ENCODE data around the gene CHST5. TPM values are rescaled to one million over a fixed set of nuclear protein-coding genes. Genes with fewer than 3 reads are reported as not detected.

The CHST5 gene
- total and polyA plus RNA-seq, 9 of the 15 experiments (the other 6 are each of a cell fraction or from before 2014, with no cell fraction given) = 0.06 to 0.21 (median 0.14) TPM; not detected in 5

GRCh38 chr16:75501359-75501758 lies 34.5 kb downstream of the CHST5 start:
- WGBS (ENCODE audit: insufficient coverage, low coverage, missing lambda C conversion rate) = 20% methylated on average over 5 of the region's 5 CpGs
- CTCF ChIA-PET (ENCODE audit: low intra/inter-chr PET ratio) = no interaction called here
- POLR2A ChIA-PET = no interaction called here
- TF ChIP-seq ZNF76 (CRISPR knock-in tag; IDR thresholded peaks at IDR 0.05; ENCODE audit: borderline replicate concordance) (no peak), XRCC4 (IDR thresholded peaks at IDR 0.05; ENCODE audit: extremely low read depth, insufficient read depth, insufficient read length) (no peak), BRD4 (IDR thresholded peaks at IDR 0.05) (no peak), ZNF311 (CRISPR knock-in tag; IDR thresholded peaks at IDR 0.05) (no peak), DIDO1 (tag; IDR thresholded peaks at IDR 0.05; ENCODE audit: low read depth) (no peak), ZBTB17 (CRISPR knock-in tag; IDR thresholded peaks at IDR 0.05) (no peak), MYBL2 (IDR thresholded peaks at IDR 0.05; ENCODE audit: low read depth) (no peak), MYBL2 (CRISPR knock-in tag; IDR thresholded peaks at IDR 0.05; ENCODE audit: borderline replicate concordance) (no peak), COPS2 (conservative IDR thresholded peaks at IDR 0.05) (no peak), NCOA6 (IDR thresholded peaks at IDR 0.05) (no peak), GATAD2B (IDR thresholded peaks at IDR 0.05; ENCODE audit: borderline replicate concordance) (no peak), HBP1 (CRISPR knock-in tag; IDR thresholded peaks at IDR 0.05) (no peak), ZNF77 (CRISPR knock-in tag; IDR thresholded peaks at IDR 0.05) (no peak), SIRT6 (IDR thresholded peaks at IDR 0.05; ENCODE audit: low read depth, low read length) (no peak), CCAR2 (IDR thresholded peaks at IDR 0.05; ENCODE audit: low read depth, low read length) (no peak), THRA (IDR thresholded peaks at IDR 0.05) (no peak), PATZ1 (CRISPR knock-in tag; IDR thresholded peaks at IDR 0.05; ENCODE audit: borderline replicate concordance) (no peak)
- Histone ChIP-seq H2AFZ (ENCODE audit: low read depth, low read length) (no peak overlapping the region), H3K9me1 (ENCODE audit: control insufficient read depth, insufficient read depth, low read length) (no peaks in the 10 kb centered on the region), H3K4me3 (no peak overlapping the region), H3K4me2 (ENCODE audit: insufficient read depth, low read length) (no peak overlapping the region), H3K79me2 (ENCODE audit: control insufficient read depth, insufficient read depth, low read length) (no peaks in the 10 kb centered on the region), H3K9ac (ENCODE audit: insufficient read depth in 1 of 2, low read depth in 2 of 2, low read length in 2 of 2) (no peak overlapping the region), H4K20me1 (replicated peaks; ENCODE audit: control insufficient read depth, insufficient read depth, low read length) (no peaks in the 10 kb centered on the region), H3K27me3 (ENCODE audit: control insufficient read depth in 2 of 2, insufficient read depth in 2 of 2, low read length in 2 of 2) (peaks cover 2 to 16% of the 10 kb centered on the region in 2 experiments; a peak in 3 of 5 replicates), H3K9me3 (replicated peaks; ENCODE audit: control insufficient read depth, insufficient read depth, low read depth, low read length) (no peaks in the 10 kb centered on the region), H3K36me3 (ENCODE audit: control insufficient read depth, insufficient read depth, low read length) (no peaks in the 10 kb centered on the region), H3K4me1 (replicated peaks in 1 of 2; ENCODE audit: control insufficient read depth in 2 of 2, insufficient read depth in 2 of 2, low read length in 2 of 2) (no peaks in the 10 kb centered on the region), H3K27ac (ENCODE audit: extremely low read depth, low read depth, low read length) (no peak overlapping the region)
- DNase-seq (ENCODE audit: extremely low read depth in 1 of 4, low spot score in 3 of 4) (no peak), ATAC-seq (no peak), FAIRE-seq (no peak)
- in situ Hi-C loops (cut with MboI) = no loop called here
- intact Hi-C loops (cut with micrococcal nuclease) = no loop called here
- BruUV-seq (replicated peaks) = no TSS peak

Data from K562 (cell line).